H1 (cell line): ENCODE measurements around the gene PARP1. TPM values are rescaled to one million over a fixed set of nuclear protein-coding genes. Genes with fewer than 3 reads are reported as not detected.

Experiments used
- CTCF ChIA-PET: fragments of 300-600 bp; sonication (Branson Sonifier 250); formaldehyde crosslinking; loops from one replicate; lab custom pipeline; 2021; ENCODE audit not compliant: partially characterized antibody; lab: Charles Lee
- POLR2A ChIA-PET: fragments of 300-600 bp; sonication (Branson Sonifier 250); formaldehyde crosslinking; loops from one replicate; lab custom pipeline; 2021; ENCODE audit warnings: inconsistent platforms; ENCODE audit not compliant: partially characterized antibody; lab: Charles Lee
- DNase-seq, 2 experiments: peaks; one replicate each; pipeline versions ENCODE4 v3.0.0 to v3.0.0-alpha.2; 2010 to 2022; ENCODE audit warnings: low spot score in 2 of 2, low read depth in 1 of 2, mixed read lengths in 1 of 2
- FAIRE-seq: peaks from 2 replicates; lab custom pipeline; 2011; peaks lifted over from hg19 to GRCh38; lab: Jason Lieb, UNC
- H2AFZ ChIP-seq: 2 replicates; pipeline ENCODE4 v1.8.1; 2012; ENCODE audit warnings: low read length, inconsistent platforms
- H2AK5ac ChIP-seq: 2 replicates; pipeline ENCODE4 v1.6.1; 2013; ENCODE audit warnings: low read depth, low read length
- H2BK120ac ChIP-seq: replicated peaks from 2 replicates; pipeline ENCODE3; 2013; ENCODE audit warnings: low read depth, low read length, inconsistent platforms
- H2BK12ac ChIP-seq: 2 replicates; pipeline ENCODE4 v1.6.1; 2013; ENCODE audit warnings: low read depth, low read length
- H2BK15ac ChIP-seq: 2 replicates; pipeline ENCODE4 v1.6.1; 2013; ENCODE audit warnings: low read length
- H2BK20ac ChIP-seq: 2 replicates; pipeline ENCODE4 v1.6.1; 2013; ENCODE audit warnings: low read length
- H2BK5ac ChIP-seq: 2 replicates; pipeline ENCODE4 v1.6.1; 2013; ENCODE audit warnings: low read depth, low read length
- H3K14ac ChIP-seq: 2 replicates; pipeline ENCODE4 v1.6.1; 2013; ENCODE audit warnings: inconsistent platforms; ENCODE audit not compliant: insufficient read length
- H3K18ac ChIP-seq: 2 replicates; pipeline ENCODE4 v1.6.1; 2013; ENCODE audit warnings: low read length; ENCODE audit errors: extremely low read depth
- H3K23ac ChIP-seq: 2 replicates; pipeline ENCODE4 v1.6.1; 2013; ENCODE audit warnings: inconsistent platforms; ENCODE audit not compliant: insufficient read length
- H3K23me2 ChIP-seq: 2 replicates; pipeline ENCODE4 v1.6.1; 2013; ENCODE audit warnings: low read depth, low read length
- H3K27ac ChIP-seq: 2 replicates; pipeline ENCODE4 v1.6.1; 2011; ENCODE audit warnings: low read depth, low read length, inconsistent platforms
- H3K27me3 ChIP-seq, 4 experiments: replicated peaks in 1 of 4; 1 replicate in 1 of 4; 2 replicates in 3 of 4; pipeline versions ENCODE4 v1.6.1 to v1.8.1; 2011 to 2013; ENCODE audit warnings: low read length in 3 of 4, mild to moderate bottlenecking in 3 of 4, inconsistent platforms in 2 of 4, mixed read lengths in 2 of 4, moderate library complexity in 1 of 4; ENCODE audit not compliant: control insufficient read depth in 3 of 4, insufficient read depth in 3 of 4; ENCODE audit errors: extremely low read depth in 1 of 4
- H3K36me3 ChIP-seq, 4 experiments: 2 replicates each; pipeline versions ENCODE4 v1.6.1 to v1.8.1; 2011 to 2013; ENCODE audit warnings: mild to moderate bottlenecking in 4 of 4, low read length in 3 of 4, moderate library complexity in 2 of 4, control low read depth in 1 of 4, inconsistent platforms in 1 of 4; ENCODE audit not compliant: insufficient read depth in 4 of 4, control insufficient read depth in 2 of 4
- H3K4ac ChIP-seq: replicated peaks from 2 replicates; pipeline ENCODE3; 2013; ENCODE audit warnings: low read length, low read depth, mixed read lengths, inconsistent platforms; ENCODE audit not compliant: insufficient read length
- H3K4me1 ChIP-seq, 4 experiments: replicated peaks in 1 of 4; 1 replicate in 1 of 4; 2 replicates in 3 of 4; pipeline versions ENCODE4 v1.6.1 to v1.8.1; 2011 to 2013; ENCODE audit warnings: low read length in 3 of 4, inconsistent platforms in 2 of 4, mixed read lengths in 1 of 4; ENCODE audit not compliant: insufficient read depth in 4 of 4, control insufficient read depth in 3 of 4
- H3K4me2 ChIP-seq, 2 experiments: 2 replicates each; pipeline versions ENCODE4 v1.6.1 to v1.8.1; 2011 to 2013; ENCODE audit warnings: low read depth in 2 of 2, low read length in 2 of 2, control low read depth in 1 of 2, inconsistent platforms in 1 of 2, mild to moderate bottlenecking in 1 of 2; ENCODE audit not compliant: insufficient read depth in 1 of 2
- H3K4me3 ChIP-seq, 4 experiments: fragments of 200-600, 300-600 bp in 1 of 4; sonication (generic), shearing (Covaris generic), sonication (Bioruptor Twin) in 1 of 4; 2 replicates each; pipeline versions ENCODE4 v1.5.1 to v1.8.1; 2011 to 2016; ENCODE audit warnings: low read length in 4 of 4, low read depth in 3 of 4, control low read depth in 2 of 4, inconsistent platforms in 2 of 4, mild to moderate bottlenecking in 2 of 4, mixed read lengths in 1 of 4, moderate library complexity in 1 of 4; ENCODE audit not compliant: insufficient read depth in 2 of 4; ENCODE audit errors: extremely low read depth in 1 of 4
- H3K56ac ChIP-seq: replicated peaks from 2 replicates; pipeline ENCODE3; 2013; ENCODE audit warnings: low read depth, mild to moderate bottlenecking, mixed read lengths, low read length, inconsistent platforms; ENCODE audit not compliant: insufficient read length
- H3K79me1 ChIP-seq: 2 replicates; pipeline ENCODE4 v1.6.1; 2013; ENCODE audit warnings: low read depth, low read length, control low read depth
- H3K79me2 ChIP-seq, 2 experiments: 2 replicates each; pipeline versions ENCODE4 v1.6.1 to v1.8.1; 2012 to 2013; ENCODE audit warnings: low read length in 2 of 2, mild to moderate bottlenecking in 2 of 2, inconsistent platforms in 1 of 2; ENCODE audit not compliant: insufficient read depth in 2 of 2, control insufficient read depth in 1 of 2
- H3K9ac ChIP-seq, 4 experiments: replicated peaks in 1 of 4; 1 replicate in 1 of 4; 2 replicates in 3 of 4; pipeline versions ENCODE4 v1.6.1 to v1.8.1; 2011 to 2013; ENCODE audit warnings: low read depth in 3 of 4, low read length in 3 of 4, control low read depth in 2 of 4, mild to moderate bottlenecking in 2 of 4, moderate library complexity in 2 of 4, inconsistent platforms in 1 of 4; ENCODE audit errors: extremely low read depth in 1 of 4
- H3K9me3 ChIP-seq, 2 experiments: 2 replicates each; pipeline versions ENCODE4 v1.6.1 to v1.8.1; 2012 to 2013; ENCODE audit warnings: mild to moderate bottlenecking in 2 of 2, moderate library complexity in 2 of 2, control low read depth in 1 of 2, inconsistent platforms in 1 of 2, low read depth in 1 of 2, low read length in 1 of 2, mixed read lengths in 1 of 2; ENCODE audit not compliant: insufficient read depth in 2 of 2
- H4K20me1 ChIP-seq, 2 experiments: replicated peaks in 1 of 2; 2 replicates each; pipeline versions ENCODE3 to v1.8.1; 2011 to 2013; ENCODE audit warnings: inconsistent platforms in 2 of 2, low read length in 2 of 2, mild to moderate bottlenecking in 1 of 2; ENCODE audit not compliant: insufficient read depth in 2 of 2, control insufficient read depth in 1 of 2
- H4K5ac ChIP-seq: 2 replicates; pipeline ENCODE4 v1.6.1; 2013; ENCODE audit warnings: low read length, low read depth, mixed read lengths, inconsistent platforms; ENCODE audit not compliant: insufficient read length
- H4K8ac ChIP-seq: 2 replicates; pipeline ENCODE4 v1.8.0; 2013; ENCODE audit warnings: mild to moderate bottlenecking, moderate library complexity, low read length, inconsistent platforms; ENCODE audit not compliant: insufficient read depth; ENCODE audit errors: extremely low read depth
- H4K91ac ChIP-seq: replicated peaks from 2 replicates; pipeline ENCODE3; 2013; ENCODE audit warnings: low read length, mixed read lengths, inconsistent platforms; ENCODE audit not compliant: insufficient read length
- BCL11A ChIP-seq, 2 experiments: IDR thresholded peaks; one replicate each; pipeline ENCODE4 v1.6.1; 2011; ENCODE audit warnings: low read depth in 2 of 2, low read length in 2 of 2, mild to moderate bottlenecking in 2 of 2
- CEBPB ChIP-seq: IDR thresholded peaks from 2 replicates; pipeline ENCODE4 v1.6.1; 2012; ENCODE audit warnings: low read depth, low read length
- EGR1 ChIP-seq: IDR thresholded peaks from 2 replicates; pipeline ENCODE4 v1.6.1; 2011; ENCODE audit warnings: low read depth, low read length, borderline replicate concordance
- HDAC2 ChIP-seq, 2 experiments: fragments of 300-600 bp in 1 of 2; sonication (generic) in 1 of 2; IDR thresholded peaks; 2 replicates each; pipeline ENCODE4 v1.6.1; 2011 to 2012; ENCODE audit warnings: low read depth in 2 of 2, low read length in 2 of 2, mild to moderate bottlenecking in 2 of 2, moderate library complexity in 2 of 2, borderline replicate concordance in 1 of 2, inconsistent platforms in 1 of 2
- MAFK ChIP-seq: IDR thresholded peaks from 2 replicates; pipeline ENCODE4 v1.6.1; 2012; ENCODE audit warnings: low read depth, mild to moderate bottlenecking, improper control_type of control experiment, low read length
- NRF1 ChIP-seq: IDR thresholded peaks from 2 replicates; pipeline ENCODE4 v1.6.1; 2011; ENCODE audit warnings: mild to moderate bottlenecking, low read depth, low read length, improper control_type of control experiment
- POLR2AphosphoS5 ChIP-seq: IDR thresholded peaks from 2 replicates; pipeline ENCODE4 v1.6.1; 2011; ENCODE audit warnings: low read depth, low read length
- SIX5 ChIP-seq: IDR thresholded peaks from 2 replicates; pipeline ENCODE4 v1.6.1; 2011; ENCODE audit warnings: mild to moderate bottlenecking, low read depth, low read length
- TBP ChIP-seq: IDR thresholded peaks from 2 replicates; pipeline ENCODE4 v1.6.1; 2011; ENCODE audit warnings: low read depth, low read length, improper control_type of control experiment
- TCF12 ChIP-seq: IDR thresholded peaks from 2 replicates; pipeline ENCODE4 v1.6.1; 2011; ENCODE audit warnings: low read depth, mild to moderate bottlenecking, low read length
- YY1 ChIP-seq: IDR thresholded peaks from 2 replicates; pipeline ENCODE4 v1.6.1; 2011; ENCODE audit warnings: low read depth, mild to moderate bottlenecking, low read length
- WGBS, 2 experiments: shearing (Covaris generic) in 1 of 2; methylation state at CpG; one replicate each; pipeline versions ENCODE4 v1.1.6 to v1.1.7; 2013 to 2015; ENCODE audit warnings: low lambda C conversion rate in 2 of 2, mixed read lengths in 2 of 2, inconsistent platforms in 1 of 2, low coverage in 1 of 2, missing lambda C conversion rate in 1 of 2; ENCODE audit not compliant: insufficient replicate concordance in 2 of 2, insufficient coverage in 1 of 2, insufficient read length in 1 of 2; ENCODE audit errors: extremely low coverage in 1 of 2, missing lambda C conversion rate in 1 of 2; 5-methylcytosine and 5-hydroxymethylcytosine counted together
- polyA plus RNA-seq, 7 experiments: library from polyadenylated mRNA; depleted of rRNA in 3 of 7; stranded (reverse) in 5 of 7; unstranded in 2 of 7; fragments of >200 nt in 5 of 7; fragments of 200-250 nt in 2 of 7; gene quantifications; 1 replicate in 5 of 7; 2 replicates in 1 of 7; 4 replicates in 1 of 7; pipeline versions ENCODE4 v1.2.1 to v1.2.3, GENCODE V29; 2011 to 2013; ENCODE audit warnings: missing spikeins in 2 of 7, mixed read lengths in 2 of 7
- total RNA-seq: library from RNA; stranded (reverse); fragmentation: NEBNext Ultra II Directional; extraction: Animal tissue kit (Norgen Biotek cat#: 25700); gene quantifications from 2 replicates; pipeline ENCODE4 v1.2.1, GENCODE V29; 2021
- TF ChIP-seq, protein P1 (sequence below): IDR thresholded peaks from 2 replicates; pipeline ENCODE4 v1.6.1; 2011; ENCODE audit warnings: low read length, improper control_type of control experiment

The PARP1 gene
- total and polyA plus RNA-seq, 2 of the 8 experiments (the other 6 are each of a cell fraction or from before 2014, with no cell fraction given), result 416 to 441 TPM

DNA sequence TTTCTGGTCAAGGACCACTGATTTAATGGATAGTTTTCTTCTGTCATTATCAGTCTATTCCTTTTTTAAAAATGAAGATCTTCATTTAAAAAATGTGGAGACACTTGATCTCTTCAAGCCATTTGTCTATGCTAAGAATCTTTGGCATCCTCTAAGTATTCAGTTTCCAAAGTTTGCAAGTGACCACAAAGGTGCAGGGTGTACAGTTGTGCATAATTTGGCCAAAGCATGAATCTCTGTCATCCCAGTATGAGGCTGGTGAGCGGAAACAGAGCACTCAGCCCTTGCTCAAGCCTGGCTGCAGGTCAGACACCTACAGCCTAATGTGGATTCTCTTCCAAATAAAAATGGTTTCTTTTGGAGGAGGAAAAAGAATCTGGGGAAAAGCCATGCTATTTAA is 19.8 kb downstream of the PARP1 start:
- Histone ChIP-seq H2AFZ (no peak overlapping the region), H2BK20ac (no peak overlapping the region), H3K4me1 (no peaks in the 10 kb centered on the region), H3K9ac (no peak overlapping the region), H3K4me2 (no peak overlapping the region), H3K9me3 (no peaks in the 10 kb centered on the region), H4K20me1 (peaks cover 4 to 26% of the 10 kb centered on the region in 2 experiments), H2BK12ac (no peak overlapping the region), H3K23ac (no peak overlapping the region), H4K91ac (no peak overlapping the region), H3K4me3 (no peak overlapping the region), H3K56ac (no peak overlapping the region), H3K27ac (no peak overlapping the region), H2AK5ac (no peak overlapping the region), H4K5ac (no peak overlapping the region), H3K79me2 (peaks cover 4 to 19% of the 10 kb centered on the region in 2 experiments), H3K4ac (no peak overlapping the region), H2BK15ac (no peak overlapping the region), H2BK5ac (no peak overlapping the region), H3K14ac (no peak overlapping the region), H3K27me3 (no peaks in the 10 kb centered on the region), H3K18ac (no peak overlapping the region), H4K8ac (no peak overlapping the region), H3K36me3 (peaks cover 60 to 95% (median 88%) of the 10 kb centered on the region in 4 experiments), H2BK120ac (no peak overlapping the region), H3K23me2 (no peaks in the 10 kb centered on the region), H3K79me1 (peaks cover 4% of the 10 kb centered on the region; the same call in 1 of the 2 replicates)
- no peak for FAIRE-seq
- CTCF ChIA-PET, result no interaction called here
- POLR2A ChIA-PET, result no interaction called here
- WGBS, 2 experiments, result 73% methylated on average over 1 of the region's 1 CpG; no CpG with 5 or more reads in 1 of the 2 experiments
- DNase-seq, result no peak
- TF ChIP-seq YY1 (no peak), NRF1 (no peak), SIX5 (no peak), EGR1 (no peak), CEBPB (no peak), POLR2AphosphoS5 (no peak), HDAC2 (IDR thresholded peaks at IDR 0.05; ENCODE audit: borderline replicate concordance in 1 of 2, low read depth in 2 of 2, low read length in 2 of 2) (no peak), BCL11A (IDR thresholded peaks at IDR 0.05; ENCODE audit: low read depth in 2 of 2, low read length in 2 of 2) (no peak), TCF12 (no peak), MAFK (no peak), TBP (no peak)
- TF ChIP-seq, protein P1, sequence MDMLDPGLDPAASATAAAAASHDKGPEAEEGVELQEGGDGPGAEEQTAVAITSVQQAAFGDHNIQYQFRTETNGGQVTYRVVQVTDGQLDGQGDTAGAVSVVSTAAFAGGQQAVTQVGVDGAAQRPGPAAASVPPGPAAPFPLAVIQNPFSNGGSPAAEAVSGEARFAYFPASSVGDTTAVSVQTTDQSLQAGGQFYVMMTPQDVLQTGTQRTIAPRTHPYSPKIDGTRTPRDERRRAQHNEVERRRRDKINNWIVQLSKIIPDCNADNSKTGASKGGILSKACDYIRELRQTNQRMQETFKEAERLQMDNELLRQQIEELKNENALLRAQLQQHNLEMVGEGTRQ, result no peak
